NCI-H446 (cell line): ENCODE results near the gene DNAJB1.

ENCODE experiments used
- DNase-seq, 2 experiments: peaks; one replicate each; lab custom pipeline; 2025; lab: John Stamatoyannopoulos, UW

Gene DNAJB1

DNA sequence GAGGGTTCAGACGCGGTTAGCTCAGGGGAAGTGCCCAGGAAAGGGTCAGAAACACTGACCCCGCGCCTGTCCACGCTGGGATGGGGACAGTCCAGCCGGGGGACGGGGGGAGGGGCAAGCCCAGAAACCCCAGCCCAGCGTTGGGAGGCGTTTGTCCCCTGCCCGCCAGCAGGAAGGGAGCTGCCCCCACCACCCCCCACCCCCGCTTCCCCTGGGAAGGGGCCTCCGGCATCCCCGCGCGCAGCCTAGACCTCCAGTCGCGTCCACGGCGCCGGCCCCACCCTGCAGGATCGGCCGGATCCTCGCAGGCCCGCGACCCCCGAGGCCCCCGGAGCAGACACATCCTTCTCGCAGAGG is 22.5 kb downstream of the DNAJB1 start:
- no peak for DNase-seq

DNA sequence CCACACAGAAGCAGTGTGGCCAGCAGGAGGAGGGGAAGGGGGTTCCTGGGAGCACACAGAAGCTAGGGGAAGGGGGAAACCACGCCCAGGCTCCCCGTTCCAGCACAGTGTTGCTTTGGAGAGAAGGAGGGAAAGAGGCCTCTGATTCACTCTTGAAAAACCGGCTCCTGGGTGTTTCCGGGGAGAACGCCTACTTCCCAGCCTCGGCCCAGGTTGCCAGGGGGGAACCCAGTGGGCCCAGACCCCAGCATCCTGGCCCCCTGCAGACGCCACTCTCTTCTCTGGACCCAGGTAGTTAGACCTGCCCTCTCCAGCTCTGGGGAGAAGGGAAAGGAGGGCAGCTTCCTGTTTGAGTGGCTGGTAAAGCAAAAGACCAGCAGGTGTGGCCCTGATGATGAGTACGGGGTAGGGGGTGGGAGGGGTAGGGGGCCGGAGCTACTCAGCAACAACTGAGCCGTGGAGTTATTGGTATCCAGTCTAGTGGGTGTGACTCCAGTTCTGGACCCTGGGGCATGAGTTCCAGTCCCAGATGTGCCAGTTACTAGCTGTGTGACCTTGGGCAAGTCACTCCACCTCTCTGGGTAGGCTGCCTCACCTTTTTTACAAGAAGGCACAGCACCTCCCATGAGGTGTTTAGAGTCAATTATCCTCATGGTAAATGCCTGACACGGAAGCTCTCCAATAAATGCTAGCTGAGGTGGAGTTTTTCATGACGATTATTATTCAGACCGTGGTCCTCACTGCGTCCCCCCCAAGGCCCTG is 23.1 kb downstream of the DNAJB1 start:
- DNase-seq, result no peak

DNA sequence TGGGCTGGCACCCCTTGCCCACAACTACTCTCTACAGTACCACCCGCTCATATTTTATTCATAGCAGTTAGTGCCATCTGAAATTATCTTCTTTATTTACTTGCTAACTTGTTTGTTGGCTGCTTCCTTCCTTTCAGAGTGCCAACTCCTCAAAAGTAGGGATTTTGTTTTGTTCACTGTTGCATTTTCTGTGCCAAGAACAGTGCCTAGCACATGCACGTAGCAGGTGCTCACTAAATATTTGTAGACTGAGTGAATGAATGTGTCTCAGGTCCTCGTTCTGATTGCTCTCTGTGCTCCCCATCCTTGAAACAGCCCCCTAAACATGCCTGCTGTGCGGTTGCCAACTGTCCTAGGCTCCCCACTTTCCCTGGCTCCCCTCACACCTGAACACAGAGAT is 23.8 kb downstream of the DNAJB1 start:
- DNase-seq, result no peak

DNA sequence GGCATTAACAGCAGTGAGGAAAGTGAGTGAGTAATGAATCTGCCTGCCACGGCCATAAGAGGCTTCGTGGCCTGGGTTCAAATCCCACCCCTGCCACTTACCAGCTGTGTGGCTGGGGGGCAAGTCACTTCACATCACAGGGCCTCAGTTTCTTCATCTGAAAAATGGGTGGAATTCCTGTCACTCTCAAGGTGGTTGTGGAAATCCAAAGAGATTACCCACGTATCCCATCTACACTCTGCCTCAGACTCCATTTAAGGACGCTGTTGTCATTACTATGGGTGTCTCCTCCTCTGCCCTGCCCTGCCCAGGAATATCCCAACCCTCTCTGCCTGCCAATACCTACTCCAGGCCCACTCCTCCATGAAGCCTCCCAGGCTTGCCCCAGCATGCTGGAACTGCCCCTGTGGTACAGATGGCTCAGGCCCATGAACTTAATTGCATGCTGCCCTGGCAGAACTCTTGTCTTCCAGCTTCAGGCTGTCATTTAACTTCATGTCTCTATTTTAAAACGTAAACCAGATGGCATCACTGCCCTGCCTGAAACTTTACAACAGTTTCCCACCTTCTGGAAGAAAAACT is 25.4 kb downstream of the DNAJB1 start:
- no peak for DNase-seq

DNA sequence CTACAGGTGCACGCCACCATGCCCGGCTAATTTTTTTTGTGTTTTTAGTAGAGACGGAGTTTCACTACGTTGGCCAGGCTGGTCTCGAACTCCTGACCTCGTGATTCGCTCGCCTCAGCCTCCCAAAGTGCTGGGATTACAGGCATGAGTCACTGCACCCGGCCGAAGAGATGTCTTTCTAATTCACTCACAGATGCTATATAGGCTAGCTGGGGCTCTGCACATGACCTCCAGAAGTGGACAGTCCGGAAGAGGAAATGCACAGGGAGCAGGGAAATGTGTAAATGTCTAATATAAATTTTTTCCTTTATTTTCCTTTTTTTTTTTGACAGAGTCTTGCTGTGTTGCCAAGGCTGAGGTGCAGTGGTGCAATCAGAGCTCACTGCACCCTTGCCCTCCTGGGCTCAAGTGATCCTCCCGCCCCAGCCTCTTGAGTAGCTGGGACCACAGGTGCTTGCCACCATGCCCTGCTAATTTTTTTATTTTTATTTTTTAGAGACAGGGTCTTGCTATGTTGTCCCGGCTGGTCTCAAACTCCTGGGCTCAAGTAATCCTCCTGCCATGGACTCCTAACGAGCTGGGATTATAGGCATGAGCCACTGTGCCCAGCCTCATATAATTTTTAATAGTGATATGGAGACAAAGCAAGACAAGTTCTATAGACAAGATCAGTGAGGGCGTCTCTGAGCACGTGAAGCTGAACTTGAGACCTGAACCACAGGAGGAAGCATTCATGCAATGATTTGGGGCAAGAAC is 30.6 kb downstream of the DNAJB1 start:
- no peak for DNase-seq

DNA sequence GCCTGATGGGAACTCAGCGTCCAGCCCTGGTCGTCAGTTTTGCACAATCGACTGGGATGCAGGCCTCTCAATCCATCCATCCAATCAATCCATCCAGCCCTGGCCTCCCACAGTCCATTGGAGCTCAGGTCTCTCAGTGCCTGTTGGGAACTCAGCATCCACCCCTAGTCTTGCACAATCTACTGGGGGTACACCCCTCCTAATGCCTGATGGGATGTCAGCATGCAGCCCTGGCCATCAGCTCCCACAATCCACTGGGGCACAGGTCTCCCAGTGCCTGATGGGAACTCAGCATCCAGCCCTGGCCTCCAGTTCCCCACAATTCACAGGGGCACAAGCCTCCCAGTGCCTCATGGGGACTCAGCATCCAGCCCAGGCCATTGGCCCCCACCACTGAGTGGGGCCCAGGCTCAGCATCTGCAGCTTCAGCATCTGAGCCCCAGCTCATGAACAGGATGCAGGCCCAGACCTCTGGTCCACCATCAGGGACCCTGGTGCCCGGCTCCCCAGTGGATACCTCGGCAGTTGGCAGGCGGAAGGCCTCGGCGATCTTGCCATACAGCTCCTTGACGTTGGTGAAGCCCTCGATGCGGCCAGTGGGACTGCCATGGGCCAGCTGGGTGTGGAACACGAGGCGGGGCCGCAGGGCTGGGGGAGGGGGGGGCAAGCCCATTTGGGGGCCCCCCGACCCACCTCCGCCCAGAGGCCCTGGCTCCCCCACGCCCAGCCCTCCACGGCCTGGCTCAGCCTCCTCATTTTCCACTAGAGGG is 35.8 kb downstream of the DNAJB1 start:
- no peak for DNase-seq

DNA sequence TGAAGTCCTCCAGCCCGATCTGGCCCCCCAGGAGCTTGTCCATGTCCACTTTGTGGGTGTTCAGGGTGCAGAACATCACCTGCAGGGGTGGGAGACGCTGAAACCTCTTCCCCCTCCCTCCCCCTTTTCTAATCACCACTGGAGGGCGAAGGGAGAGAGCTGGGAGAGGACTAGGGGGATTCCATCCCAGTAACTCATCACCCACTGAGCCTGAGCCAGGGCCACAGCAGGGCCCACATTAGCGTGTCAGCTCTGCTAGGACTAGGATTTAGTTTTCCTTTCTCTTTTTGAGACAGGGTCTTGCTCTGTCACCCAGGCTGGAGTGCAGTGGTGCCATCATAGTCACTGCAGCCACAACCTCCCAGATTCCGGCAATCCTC is 37.5 kb downstream of the DNAJB1 start:
- no peak for DNase-seq

DNA sequence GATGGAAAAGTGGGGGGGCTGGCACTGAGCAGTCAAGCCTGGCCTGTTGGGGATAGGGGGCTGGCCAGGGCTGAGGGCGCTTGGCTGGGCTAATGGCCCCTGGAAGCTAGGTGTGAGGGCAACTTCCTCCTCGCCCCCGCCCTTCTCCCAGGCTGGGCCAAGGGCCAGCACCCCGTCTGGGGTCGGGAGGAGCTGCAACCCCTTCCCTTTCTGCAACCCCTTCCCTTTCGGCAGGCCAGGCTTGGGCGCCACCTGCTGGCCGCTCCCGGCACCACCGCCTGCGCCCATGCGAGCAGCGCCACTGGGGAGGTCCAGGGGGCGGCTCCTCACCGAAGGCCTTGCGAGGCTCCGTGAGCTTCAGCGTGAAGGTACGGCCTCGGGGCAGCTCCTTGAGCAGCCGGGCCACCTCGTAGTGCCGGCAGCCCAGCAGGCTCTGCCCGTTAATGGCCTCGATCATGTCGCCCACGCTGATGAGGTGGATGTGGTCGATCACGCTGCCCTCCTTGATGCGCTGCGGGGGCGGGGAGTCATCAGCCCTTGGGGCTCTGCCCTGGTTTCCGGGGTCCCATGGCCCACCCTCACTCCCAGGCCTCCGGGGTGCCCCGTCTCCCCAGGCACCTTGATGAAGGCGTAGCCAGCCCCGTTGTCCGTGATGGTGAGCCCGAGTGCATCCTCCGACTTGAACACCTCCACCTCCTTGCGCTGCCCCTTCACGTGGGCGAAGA is 38.1 kb downstream of the DNAJB1 start:
- DNase-seq, result no peak

DNA sequence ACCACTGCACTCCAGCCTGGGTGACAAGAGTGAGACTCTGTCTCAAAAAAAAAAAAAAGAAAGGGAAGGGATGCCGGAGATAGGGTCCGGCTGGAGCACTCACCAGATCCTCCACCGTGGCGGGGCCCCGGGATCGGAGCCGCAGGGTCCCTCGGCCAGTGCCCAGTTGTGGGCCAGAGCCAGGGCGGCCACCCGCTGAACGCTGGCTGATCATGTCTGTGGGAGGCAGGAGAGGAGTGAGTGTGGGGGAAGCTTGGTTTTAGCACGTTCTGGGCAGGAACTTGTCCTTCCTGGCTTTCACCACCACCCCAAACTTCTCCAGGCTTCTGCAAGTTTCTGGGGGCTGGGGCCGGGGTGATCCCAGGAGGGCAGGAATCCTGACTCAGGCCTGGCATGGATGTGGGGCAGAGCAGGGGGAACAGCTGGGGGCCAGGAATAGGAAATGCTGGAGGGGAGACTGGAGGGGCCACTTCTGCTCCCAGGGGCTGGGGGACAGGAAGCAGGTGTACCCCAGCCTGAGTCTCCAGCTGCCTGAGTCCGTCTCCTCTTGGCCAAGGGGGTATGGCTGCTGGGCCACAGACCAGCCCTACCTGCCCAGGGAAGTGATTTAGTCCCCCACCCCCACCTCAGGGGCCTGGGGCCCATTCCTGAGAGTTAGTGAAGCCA is 38.8 kb downstream of the DNAJB1 start:
- no peak for DNase-seq

DNA sequence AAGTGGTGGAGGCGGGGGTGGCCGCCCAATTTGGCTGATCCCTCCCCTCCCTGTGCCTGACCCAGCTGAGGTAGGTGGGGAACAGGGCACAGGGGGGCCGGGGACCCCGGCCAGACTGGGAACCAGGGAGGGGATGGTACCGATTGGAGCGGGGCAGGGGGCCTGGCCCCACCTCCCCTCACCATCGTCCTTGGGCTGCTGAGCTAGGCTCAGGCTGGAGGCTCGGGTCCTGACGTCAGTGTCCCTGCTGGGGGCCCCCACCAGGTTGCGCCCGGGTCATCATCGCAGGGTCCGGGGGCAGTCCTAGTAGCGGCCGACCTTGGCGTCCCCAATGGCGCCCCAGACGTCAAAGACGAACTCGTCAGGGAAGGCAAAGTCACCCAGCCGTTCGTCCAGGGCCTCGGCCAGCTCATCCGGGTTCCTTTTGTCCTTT is 40.1 kb downstream of the DNAJB1 start:
- no peak for DNase-seq

DNA sequence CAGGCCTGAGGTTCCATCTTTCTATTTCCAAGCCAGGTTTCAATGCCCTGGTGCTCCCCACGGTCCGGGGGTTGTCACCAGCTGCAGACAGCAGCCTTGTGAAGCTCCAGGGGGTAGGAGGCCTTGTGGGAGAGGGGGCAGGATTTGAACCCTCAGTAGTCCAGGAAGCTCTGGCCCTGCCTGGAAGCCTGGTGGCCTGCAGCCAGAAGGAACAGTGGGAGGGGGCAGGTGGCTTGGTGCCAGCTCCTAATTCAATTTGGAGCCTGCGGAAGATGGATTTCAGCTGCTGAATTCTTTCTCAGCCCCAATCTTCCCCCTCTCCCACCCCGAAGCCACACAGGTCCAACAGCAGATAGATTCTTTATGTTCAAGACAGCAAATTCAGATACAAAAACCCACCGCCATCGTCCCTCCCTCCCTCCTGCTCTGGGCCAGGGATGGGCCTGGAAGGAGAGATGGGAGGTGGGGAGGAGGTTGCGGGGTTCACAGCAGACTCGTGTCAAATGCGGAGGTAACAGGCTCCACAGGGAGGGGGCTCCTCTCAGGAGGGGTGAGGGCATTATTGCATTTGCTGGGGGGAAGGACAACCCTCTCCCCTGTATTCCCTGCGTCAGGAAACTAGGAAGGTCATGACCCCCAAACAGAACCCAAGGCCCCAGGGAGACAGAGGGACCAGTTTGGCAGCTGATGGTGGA is 40.6 kb downstream of the DNAJB1 start:
- DNase-seq, result no peak

DNA sequence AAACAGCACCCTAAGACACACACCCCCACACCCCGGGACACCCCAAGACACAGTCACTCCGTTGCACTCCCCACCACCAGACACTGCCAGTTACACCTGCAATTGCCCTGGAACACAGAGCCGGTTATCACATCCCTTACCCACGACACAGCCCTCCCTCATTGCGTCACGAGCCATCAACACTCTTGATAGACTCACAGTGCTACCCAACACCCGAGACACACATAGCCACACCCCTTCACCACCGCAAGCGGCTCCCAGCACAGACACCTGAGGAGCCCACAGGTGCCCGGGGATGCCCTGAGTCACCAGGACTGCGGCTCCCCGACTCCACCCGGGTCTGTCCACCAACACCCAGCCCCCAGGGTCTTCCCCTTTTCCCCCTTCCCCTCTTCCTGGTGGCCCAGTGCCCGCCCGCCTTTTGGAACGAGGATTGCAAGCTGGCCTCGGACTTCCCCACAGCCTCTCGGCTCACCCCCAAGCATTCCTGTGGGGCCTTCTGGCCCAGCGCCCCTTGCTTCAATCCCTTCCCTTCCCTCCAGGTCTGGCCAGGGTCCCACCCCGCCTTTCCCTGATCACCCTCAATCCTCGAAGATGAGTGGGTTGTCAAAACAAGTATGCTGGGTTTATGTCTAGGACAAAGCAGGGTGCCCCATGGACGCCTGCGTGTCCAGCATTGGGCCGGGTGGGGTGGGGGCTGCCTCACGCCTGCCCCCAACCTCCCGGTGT is 41.4 kb downstream of the DNAJB1 start:
- DNase-seq, result no peak

DNA sequence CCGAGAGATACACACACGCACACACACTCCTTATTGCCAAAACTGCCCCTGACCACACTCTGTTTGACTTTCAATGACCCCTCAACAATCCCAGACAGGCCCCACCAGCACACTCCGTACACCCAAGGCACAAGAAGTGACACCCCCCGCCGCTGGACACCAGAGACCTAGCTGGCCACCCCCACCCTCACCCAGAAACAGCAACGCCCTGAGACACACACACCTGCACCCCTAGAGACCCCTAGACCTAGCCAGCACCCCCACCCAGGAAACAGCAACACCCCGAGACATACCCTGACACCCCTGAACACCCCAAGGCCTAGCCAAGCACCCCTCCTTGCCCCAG is 41.9 kb downstream of the DNAJB1 start:
- DNase-seq, result no peak

DNA sequence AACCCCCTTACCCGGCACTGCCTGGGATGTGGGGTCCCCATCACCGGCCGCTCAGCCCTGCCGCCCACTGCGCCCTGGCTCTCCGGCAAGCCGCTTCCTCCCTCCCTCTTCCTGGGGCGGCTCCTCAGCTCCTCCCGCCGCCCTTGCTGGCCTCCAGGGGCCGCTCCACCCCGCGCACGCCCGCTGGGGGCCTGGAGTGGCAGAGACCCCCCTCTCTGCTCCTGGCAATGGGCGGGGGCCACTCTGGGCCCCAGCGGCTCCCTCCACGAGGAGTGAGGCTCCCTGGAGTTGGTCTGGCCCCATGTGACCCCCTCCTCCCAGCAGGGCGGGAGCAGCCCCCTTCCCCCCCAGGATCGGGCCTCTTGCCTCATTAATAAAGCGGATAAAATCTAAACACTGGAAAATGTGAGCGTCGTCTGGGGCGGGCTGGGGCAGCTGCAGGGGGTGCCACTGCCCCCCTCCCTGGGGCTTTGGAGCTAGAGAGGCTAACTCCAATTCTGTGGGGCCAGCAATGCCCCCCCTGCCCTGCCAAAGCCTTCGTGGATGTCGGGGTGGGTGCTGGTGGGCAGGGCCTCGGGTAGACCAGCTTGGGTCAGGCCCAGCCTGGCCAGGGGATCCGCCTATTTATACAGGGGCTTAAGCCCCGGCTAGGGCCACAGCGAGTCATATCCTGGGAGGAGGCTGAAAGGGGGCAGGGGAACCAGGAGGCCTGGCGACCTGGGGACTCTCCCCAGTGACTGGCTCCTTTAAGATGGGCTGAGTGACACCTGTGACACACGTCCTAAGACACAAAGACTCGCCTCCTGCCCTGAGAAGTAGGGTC is 42.7 kb downstream of the DNAJB1 start, which contains the start of gene PTGER1:
PTGER1 (minus strand) TSS at position 104 of the 823 bp plus-strand sequence. CDS start 1,034 bp downstream, outside the sequence.
- DNase-seq, result no peak

DNA sequence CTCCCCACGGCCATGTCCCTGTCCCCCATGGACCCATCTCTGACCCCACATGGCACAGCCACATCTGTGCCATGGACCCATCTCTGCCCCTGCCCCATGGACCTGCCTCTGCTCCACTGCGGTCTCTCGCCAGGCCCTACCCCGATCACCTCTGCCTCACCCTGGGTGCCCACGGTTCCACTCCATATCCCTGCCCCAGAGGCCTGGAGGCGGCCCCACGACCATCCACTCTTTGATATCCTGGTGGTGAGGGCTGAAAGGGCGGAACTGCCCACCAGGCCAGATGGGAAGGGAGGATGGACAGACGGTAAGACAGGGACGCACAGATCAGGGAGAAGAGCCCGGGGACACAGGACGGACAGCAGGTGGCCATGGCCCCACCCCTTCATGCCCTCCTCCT is 43.4 kb downstream of the DNAJB1 start:
- no peak for DNase-seq

DNA sequence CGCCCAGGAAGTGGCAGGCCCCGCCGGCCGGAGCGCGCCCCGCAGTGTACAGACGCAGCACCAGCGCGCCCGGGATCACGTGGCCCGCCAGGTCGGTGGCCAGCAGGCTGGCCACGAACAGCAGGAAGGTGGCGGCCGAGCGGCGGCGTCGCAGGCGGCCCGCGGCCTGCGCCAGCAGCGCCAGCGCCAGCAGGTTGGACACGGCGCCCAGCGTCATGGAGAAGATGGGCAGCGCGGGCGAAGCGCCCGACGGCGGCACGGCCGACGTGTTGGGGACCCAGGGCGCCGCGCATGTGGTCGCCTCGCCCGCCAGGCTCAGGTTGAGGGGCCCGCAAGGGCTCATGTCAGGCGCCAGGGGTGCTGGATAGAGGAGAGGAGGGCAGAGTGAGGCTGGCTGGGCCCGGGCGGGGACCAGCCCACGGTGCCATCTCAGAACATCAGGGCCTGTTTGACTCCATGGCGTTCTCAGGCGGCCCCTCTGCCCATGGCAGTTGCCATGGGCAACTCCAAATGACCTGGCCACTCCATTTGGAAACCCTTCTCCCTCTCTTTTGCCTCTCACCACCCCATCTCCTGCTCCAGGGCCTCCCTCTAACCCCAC is 44.1 kb downstream of the DNAJB1 start:
- no peak for DNase-seq

DNA sequence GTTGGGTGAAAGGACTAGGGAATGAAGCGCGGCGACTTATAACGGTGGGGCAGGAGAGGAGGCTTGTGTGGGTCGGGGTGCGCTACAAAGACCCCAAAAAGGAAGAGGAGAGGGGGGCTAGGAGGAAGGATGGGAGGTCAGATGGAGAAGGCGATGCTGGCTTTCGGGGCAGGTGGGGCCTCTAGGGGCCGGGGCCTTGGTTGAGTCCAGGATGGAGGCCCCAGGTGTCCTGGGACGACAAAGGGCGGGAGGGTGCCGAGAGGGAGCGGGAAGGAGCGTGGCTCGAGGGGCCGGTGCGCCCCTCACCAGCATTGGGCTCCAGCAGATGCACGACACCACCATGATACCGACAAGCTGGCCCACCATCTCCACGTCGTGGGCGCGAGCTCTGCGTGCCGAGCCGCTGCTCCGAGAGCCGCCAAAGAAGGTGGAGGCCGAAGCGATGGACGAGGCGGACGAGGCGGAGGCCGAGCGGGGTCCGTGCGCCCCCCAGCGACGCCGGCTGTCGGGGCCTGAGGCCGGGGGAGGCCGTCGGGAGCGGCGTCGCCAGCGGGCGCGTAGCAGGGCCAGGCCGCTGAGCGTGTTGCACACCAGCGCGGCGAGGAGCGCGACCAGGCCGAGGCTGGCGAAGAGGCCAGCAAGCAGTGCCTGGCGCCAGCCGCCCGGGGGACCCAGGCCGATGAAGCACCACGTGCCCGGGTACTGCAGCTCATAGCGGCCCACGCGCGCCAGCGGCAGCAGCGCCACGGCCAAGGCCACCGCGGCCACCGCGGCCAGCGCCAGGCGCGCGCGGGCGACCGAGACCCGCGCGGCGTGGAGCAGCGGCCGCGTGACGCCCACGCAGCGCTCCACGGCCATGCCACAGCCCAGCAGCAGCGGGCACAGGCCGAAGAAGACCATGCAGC is 44.9 kb downstream of the DNAJB1 start:
- DNase-seq, result no peak
